GM12864 (cell line): ENCODE results near the gene TNFAIP8.
A peak's percentile ranks its signal among the peaks of the same experiment; 100 is the strongest.

Experiments used
- DNase-seq: peaks from one replicate; pipeline ENCODE4 v3.0.0-alpha.2; 2011; ENCODE audit warnings: low read depth
- H3K4me3 ChIP-seq: 2 replicates; pipeline ENCODE4 v1.5.1; 2011; ENCODE audit warnings: mild to moderate bottlenecking, low read depth, low read length, control low read depth
- TF ChIP-seq, protein P1 (sequence below): IDR thresholded peaks from 2 replicates; pipeline ENCODE4 v1.5.1; 2011; ENCODE audit warnings: low read depth, mild to moderate bottlenecking, moderate library complexity, low read length, control low read depth, inconsistent platforms; ENCODE audit errors: missing control alignments

The TNFAIP8 gene

DNA sequence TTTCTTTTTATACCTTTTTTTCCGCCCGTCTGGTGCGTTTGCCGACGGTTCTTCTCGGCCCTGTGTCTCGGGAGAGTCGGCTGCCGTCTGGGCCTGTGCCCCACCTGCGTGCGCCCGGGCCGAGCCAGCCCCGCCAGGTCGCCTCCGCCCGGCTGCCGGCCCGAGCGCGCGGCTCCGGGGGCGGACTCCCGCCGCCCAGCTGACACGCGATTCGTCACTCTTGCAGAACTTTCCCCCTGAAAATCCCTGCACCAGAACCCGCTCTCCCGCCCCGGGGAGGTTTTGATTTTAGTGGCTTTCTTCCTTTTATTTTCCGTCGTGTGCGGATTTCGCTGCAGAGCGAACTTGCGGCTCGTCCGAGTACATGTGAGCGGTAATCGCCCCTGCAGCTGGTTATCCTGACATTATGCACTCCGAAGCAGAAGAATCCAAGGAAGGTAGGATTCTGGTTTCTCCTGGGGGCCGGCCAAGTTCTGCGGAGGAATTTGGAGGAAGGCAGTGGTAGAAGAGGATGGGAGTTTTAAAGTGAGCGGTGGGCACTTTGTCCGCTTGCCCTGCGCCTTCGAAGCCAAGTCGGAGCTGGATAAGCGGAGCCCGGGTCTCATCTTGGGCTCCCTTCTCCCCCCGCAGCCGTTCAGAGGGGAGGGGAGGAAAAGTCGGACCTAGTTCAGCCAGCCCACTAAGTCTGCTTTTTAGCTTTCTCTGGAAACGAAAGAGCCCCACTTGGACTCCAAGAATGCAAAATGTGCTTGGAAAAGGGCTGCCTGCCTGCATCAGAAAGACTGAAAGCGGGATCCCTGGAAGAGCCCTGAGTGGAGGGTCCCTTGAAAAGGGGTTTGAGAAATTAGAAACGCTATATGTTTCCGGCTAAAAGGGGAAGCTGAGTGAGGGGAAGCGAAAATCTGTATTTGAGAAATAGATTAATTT, at the start of gene TNFAIP8:
TSS of gene TNFAIP8 (plus strand) at position 335 of the 927 bp plus-strand sequence. CDS start at position 407, 72 bp downstream.
- TF ChIP-seq, protein P1, sequence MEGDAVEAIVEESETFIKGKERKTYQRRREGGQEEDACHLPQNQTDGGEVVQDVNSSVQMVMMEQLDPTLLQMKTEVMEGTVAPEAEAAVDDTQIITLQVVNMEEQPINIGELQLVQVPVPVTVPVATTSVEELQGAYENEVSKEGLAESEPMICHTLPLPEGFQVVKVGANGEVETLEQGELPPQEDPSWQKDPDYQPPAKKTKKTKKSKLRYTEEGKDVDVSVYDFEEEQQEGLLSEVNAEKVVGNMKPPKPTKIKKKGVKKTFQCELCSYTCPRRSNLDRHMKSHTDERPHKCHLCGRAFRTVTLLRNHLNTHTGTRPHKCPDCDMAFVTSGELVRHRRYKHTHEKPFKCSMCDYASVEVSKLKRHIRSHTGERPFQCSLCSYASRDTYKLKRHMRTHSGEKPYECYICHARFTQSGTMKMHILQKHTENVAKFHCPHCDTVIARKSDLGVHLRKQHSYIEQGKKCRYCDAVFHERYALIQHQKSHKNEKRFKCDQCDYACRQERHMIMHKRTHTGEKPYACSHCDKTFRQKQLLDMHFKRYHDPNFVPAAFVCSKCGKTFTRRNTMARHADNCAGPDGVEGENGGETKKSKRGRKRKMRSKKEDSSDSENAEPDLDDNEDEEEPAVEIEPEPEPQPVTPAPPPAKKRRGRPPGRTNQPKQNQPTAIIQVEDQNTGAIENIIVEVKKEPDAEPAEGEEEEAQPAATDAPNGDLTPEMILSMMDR, result no peak
- peak within 1 kb of the TSS; percentile 77 for H3K4me3 ChIP-seq
- DNase-seq, result no peak

DNA sequence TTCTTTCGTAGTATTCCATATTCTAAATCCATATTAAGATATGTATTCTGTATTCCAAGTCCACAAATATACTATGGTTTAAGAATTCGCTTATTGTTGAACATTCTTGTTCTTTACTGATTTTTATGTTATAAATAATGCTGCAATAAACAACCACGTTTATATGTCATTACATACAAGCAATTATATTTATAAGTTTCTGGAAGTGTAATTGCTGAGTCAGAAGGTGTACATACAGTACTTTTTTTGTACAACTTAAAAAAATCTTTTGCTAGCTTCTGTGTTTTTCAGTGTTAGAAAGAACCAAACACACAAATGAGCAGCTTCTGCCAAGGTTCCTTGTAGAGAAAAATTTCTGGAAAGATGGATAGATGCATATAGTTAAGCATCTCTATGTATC, 48.6 kb upstream of the TNFAIP8 start:
- TF ChIP-seq, protein P1, result no peak
- no peak for DNase-seq
- no peak overlapping the region for H3K4me3 ChIP-seq

DNA sequence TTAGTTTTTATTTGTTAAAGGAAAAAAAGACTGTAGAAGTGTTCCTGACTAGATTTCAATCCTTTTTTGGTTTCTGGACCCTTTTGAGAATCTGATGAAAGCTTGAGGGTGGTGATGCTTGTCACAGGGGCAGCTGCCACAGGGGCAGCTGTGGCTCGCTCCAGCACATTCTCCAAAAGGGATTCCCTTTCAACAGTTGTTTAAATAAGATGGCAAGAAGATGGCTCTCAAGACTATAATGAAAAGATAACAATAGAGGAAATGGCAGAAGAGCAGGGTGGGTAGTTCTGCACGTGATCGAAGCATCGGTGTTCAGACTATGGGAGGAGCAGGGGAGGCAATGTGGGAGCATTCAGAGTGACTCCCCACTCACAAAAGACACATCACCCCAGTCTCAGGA, 46.5 kb upstream of the TNFAIP8 start:
- TF ChIP-seq, protein P1, result no peak
- no peak overlapping the region for H3K4me3 ChIP-seq
- no peak for DNase-seq

DNA sequence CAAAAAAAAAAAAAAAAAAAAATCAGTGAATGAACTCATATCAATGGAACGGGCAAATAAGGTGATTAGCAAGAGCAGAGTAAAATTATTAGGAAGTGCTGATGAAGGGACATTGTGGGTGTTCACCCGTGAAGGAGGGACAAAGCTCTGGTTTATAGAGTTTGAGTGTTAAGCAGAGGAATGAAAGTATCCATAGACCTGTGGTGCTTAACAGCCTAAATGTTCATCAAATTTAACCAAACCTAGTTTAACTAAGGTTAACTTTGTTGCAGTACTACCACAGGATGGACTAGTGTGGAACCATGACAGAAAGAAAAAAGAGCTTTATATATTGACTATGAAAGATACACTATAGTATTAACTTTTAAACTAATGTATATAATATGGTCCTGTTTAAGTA, 44.1 kb upstream of the TNFAIP8 start:
- TF ChIP-seq, protein P1, result no peak
- DNase-seq, result no peak
- no peak overlapping the region for H3K4me3 ChIP-seq

DNA sequence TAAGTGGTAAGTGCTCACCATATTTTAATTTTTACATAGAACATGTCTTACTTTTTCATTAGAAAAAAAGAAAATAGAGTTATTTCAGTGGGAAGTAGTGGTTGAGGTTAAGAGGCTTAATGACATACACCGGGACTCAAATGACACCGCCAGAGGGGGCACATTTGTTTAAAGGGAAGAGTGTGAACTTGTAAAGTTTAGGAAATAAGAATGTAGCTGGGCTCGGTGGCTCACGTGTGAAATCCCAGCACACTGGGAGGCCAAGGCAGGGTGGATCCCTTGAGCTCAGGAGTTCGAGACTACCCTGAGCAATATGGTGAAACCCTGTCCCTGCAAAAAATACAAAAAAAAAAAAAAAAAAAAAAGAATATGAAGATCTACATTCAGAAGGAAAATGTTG, 43.4 kb upstream of the TNFAIP8 start:
- TF ChIP-seq, protein P1, result no peak
- H3K4me3 ChIP-seq, result no peak overlapping the region
- DNase-seq, result no peak

DNA sequence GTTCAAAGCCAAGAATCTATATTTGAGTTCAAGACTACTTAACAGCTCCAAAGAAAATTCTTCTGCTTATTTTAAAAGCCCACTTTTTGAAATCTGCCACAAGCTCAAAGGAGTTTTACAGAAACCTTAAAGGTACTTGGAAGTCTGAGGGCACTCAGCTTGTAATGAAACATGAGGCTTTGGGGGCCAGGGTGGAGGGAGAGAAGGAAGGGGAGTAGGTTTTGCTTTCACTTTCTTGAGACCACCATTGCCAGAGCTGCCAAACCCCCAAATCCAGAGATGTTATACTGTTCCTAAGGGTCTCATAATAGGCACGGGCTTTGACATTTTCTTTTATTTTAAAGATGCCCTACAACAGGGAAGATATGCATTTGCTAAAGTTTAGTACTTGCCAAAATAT, 42.6 kb upstream of the TNFAIP8 start:
- TF ChIP-seq, protein P1, result no peak
- H3K4me3 ChIP-seq, result no peak overlapping the region
- no peak for DNase-seq
